ENCODE results near the gene RAI1.

GRCh38 chr17:17681744-17682292 is 560 bp downstream of the RAI1 start:
- no peak for TF ChIP-seq POLR2A (IDR thresholded peaks at IDR 0.05; ENCODE audit: low read length)
- TF ChIP-seq GATA1 (IDR thresholded peaks at IDR 0.05; ENCODE audit: low read depth, low read length) = no peak

Data from erythroblast (primary cell).